NCI-H146 treated with DMSO at 0.1 percent for 48 hours (cell line): ENCODE results near the gene DERL3.

Source experiments
- DNase-seq: peaks from one replicate; lab custom pipeline; 2025; ENCODE audit not compliant: unreplicated experiment; lab: John Stamatoyannopoulos, UW

Gene DERL3

DNA sequence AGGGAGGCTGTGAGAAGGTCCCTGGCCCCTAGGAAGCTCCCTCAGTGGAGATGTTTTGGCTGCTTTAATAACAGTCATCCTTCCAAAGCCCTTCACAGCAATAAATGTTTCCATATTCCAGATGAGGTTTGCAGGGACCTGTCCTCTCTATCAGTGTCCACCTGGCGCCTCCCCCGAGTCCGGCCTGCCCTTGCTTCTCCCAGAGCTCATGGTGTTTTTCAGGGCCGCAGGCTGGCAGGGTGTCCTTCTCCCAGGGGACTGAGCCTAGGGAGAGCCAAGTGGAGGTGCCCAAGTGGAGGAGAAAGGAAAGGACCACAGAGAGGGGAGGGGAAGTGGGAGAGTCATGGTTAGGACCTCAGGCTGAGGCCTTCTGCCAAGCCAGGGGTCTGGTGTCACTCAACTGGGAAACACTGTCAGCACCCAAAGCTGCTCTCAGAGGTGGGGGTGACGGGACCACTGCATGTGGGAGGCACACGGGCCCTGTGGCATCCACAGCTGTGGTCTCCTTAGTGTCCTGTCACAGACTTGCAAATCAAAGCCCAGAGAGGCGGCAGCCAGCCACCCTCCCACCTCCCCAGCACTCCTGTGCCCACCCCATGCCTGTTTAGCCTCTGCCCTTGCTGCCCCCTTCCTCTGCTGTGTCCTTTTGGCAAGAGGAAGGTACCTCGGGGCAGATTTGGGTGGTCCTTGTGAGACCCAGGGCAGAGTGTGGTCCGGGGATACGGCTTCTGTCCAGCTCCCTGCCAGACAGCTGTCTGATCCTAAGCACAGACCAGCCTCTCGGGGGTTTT lies 6.4 kb downstream of the DERL3 start:
- DNase-seq: no peak

DNA sequence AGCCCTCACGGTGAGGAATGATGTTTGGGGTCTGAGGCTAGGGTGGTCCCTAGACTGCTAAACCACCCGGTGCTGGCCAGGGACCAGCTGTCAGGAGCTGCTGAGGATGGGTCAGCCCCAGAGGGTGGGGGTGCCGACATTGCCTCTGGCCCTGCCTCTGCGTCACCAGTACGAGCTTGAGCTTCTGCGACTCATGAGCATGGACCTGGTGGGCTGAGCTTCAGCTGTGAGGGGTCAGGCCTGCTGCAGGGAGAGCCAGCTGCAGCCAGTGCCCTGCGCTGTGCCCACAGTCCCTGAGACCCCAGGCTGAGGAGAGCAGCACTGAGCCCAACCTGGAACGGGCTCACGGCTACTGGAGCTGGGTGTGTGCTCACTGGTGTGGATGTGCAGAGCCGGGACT lies 7.0 kb downstream of the DERL3 start:
- no peak for DNase-seq

DNA sequence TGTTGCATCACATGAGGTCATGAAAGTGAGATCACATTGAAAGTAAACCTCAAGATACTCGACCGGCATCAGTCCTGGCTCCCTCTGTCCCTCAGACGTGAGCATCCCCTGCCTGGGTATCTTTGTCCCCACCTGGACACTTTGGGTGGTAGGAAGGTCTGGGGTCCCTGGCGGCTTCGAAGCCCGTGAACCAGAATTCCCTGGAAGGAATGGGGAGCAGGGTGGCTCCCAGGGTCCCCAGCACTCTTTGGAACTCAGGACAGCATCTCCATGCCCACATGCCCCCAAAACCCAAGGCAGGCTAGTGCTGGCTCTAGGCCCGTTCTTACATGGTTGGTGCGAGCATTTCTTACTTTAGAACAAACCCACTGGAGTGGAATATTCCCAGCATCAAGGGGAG lies 7.5 kb downstream of the DERL3 start:
- no peak for DNase-seq

DNA sequence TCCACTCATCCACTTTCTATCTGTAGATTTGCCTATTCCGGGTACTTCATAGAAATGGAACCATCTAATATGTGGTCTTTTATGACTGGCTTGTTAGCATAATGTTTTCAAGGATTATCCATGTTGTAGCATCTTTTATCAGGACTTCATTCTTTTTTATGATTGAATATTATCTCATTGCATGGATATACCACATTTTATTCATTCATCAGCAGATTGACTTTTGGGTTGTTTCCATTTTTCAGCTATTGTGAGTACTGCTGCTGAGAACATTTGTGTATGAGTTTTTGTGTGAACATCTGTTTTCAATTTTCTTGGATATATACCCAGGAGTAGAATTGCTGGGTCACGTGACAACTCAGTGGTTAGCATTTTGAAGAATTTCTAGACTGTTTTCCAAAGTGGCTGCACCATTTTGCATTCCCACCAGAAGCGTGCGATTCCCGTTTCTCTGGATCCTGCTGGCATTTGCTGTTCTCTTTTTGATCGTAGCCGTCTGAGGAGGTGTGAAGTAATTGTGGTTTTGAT lies 8.9 kb downstream of the DERL3 start:
- DNase-seq: no peak

DNA sequence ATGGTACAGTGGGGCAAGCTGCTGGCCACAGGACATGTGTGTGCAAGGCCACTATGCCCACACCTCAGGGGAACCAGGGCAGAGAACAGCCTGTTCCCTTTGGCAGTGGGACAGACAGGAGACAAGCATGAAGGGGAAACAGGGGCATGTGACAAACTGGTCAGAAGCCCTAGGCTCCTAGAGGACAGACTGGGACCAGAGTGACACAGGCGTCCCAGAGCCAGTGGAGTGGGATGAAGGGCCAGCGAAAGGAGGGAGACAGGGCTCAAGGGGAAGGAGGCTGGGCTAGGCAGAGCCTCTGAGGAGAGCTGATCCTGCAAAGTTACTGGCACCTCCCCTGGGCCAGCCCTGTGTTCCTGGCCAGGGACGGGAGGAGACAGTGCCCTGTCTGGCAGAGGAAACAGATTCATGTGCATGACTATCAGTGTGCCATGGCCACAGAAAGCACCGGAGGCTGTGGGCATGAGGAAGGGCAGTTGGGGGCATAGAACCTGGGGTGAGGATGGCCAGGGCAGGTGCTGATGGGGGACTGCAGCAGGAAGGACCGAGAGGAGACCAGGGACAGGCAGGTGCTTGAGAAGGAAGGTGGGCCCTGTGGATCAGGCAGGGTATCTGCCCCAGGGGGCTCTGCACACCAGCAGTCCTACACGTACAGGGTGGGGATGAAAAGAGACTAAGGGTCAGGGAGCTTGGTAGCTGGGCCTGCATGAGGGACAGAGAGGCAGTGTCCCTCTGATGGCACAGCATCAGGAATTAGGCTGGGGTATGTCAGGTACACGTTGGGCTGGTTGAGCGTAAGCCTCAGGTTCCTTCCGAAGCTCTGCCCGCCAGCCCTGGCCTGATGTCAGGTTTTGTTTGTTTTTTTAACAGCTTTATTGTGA lies 9.8 kb downstream of the DERL3 start:
- DNase-seq: no peak

DNA sequence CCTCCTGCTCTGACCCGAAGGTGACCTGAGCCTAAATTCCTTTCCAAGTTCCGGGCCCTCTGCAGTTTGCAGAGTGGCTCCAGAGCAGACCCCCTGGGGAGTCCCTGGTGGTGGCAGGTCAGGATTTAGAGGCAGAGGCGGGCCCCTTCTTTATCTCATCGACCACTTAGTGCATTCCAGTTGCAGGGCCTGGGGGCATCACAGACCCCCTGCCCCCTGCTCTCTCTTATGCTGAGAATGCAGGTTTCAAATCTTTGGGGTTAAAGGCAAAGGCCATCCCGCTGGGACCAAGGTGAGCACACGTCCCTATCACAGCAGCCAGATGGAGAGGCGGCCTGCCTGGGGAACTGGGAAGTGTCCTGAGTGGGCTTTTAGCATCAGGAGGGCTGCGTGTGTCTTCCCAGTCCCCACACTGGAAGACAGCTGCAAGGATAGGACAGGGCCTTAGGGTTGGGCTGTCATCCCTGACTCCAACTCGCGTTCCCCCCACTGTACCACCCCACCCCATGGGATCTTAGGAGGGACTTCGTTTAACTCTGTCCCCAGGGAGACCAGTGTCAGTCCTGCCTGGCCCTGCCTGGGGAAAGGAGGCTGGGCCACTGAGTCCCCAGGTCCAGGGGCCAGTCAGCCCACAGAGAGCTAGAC lies 11.3 kb downstream of the DERL3 start:
- no peak for DNase-seq

DNA sequence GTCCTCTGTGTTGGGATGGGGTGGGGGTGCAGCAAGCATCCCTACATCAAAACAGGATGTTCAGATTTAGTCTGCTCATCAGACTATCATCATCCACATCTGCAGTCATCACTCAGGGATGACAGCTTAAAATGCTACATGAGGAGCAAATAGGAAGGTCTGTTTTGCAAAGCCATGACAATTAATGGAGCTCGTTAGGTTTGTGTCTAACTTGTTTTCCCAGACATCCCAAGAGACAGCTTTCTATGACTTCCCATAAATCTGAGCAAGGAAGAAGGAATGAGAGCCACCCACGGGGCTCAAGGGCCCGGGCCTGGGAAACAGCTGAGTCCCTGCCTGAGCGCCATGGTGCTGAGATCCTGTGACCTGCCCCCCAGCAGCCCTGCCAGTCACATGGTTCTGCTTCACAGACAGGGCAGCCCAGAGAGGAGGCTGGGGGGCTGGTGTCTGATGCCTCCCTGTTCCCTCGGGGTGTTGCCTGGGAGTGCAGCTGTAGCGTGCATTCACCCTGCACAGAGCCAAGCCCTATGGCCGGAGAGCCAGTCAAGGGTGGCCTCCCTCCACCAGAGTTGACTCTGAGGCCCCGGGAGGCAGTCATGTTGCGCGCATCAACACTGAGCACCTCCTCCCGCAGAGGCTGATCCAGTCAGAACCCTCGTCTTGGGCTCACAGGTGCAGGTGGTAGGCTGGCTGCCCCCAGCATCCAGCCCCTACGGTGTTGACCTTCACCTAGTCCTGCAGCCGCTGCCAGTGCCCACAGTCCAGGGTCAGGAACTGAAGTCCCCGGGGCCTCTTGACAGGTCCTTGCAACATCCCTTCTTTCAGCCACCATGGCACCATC lies 12.1 kb downstream of the DERL3 start:
- no peak for DNase-seq

DNA sequence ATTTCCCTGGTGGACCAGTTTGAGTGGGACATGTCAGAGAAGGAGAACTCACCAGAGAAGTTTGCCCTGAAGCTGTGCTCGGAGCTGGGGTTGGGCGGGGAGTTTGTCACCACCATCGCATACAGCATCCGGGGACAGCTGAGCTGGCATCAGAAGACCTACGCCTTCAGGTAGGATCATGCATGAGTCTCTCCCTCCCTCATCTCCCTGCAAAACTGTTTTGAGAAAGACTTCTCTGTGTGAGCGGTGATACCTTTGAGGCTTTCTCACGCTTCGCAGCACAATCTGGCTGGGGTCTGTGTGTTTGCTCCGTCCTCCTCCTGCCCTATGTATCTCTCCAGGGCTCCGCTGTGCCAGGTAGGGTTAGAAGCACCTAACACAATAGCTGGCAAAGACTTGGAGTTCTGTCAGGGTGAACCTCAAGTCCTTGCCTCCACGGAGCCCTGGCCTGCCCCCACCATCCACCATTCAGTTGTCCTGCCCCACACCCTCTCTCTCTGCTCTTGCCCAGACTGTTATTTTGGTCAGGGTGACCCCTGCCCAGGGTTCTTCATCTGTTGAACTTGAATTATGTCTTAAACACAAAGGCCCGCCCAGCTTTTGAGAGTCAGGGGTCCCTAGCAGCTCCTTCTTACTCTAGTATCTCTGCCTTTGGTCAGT lies 13.4 kb downstream of the DERL3 start:
- no peak for DNase-seq

DNA sequence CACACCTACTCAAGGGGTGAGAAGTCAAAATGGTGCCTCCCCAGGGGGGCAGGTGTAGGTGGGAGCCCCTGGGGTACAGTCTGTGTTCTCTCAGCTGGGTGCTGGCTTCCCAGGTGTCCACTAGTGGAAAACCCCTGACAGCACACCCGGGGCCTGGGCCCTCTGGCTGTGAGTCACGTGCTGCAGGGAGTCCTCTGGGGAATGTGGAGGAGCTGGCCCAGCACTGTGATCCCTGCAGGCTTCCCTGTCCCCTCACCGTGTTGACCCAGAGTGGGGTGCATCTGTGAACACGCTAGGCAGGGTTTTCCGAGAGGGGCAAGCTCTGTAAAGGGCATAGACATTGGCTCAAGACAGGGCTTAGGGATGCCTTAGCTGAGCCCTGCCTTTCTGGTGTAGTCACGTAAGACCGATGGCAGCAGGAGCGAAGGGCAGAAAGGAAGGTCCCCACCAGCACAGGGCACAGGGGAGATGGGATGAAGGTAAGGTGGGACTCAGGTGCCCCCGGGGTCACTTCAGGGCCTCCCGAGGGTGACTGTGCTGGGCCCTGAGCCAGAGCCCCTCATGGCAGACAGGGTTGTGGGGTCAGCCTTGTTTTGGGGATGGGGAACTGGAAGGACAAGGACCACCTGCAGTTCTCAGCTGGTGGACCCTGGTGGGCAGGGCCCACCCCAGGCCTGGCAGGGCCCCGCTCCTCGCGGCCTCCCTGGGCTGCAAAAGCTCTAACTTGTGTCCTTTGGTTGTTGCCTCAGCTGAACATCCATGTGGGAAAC lies 14.1 kb downstream of the DERL3 start:
- no peak for DNase-seq

DNA sequence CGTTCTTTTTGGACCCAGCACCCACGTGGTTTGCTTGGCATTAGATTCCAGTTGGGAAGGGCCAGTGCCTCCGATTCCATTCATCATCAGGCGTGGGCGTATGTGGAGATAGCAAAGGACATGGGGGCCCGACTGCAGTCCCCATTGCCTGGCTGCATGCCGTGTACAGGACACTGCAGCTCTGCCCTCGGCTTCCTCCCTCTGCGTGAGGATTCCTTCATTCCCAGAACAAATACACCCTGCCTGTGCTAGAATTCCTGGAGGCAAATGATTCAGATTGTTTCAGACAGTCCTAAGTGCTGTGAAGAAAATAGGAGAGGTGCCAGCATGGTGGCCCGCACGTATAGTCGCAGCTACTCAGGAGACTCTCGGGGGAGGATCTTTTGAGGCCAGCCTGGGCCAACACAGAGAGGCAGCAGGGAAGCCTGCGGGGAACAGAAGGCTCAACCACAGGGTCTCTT lies 15.4 kb downstream of the DERL3 start:
- no peak for DNase-seq

DNA sequence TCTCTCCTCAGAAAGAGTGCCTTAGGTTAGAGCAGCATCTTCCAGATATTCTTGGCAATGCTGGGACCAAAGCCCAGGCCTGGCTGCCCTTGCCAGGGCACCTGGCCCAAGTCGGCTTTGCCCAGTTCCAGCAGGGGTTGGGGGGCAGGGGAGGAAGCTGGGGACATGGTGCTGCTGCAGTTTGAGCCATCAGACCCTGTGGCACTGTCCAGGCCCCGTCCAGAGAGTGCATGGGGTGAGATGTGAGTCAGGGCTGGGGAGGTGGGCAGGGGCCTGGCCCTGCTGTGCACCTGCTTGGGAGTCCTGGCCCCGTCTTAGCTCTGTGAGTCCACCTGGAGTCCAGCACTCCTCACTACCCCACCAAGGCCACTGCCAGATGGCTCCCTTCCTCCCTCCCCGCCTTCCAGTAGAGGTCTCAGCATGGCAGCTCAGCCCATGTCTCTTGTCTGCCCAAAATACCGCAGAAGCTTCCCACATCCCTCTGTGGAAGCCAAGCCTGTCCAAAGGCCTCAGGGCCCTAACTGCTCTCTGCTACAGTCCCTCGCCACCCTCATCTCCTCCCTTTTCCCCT lies 16.6 kb downstream of the DERL3 start:
- DNase-seq: no peak

DNA sequence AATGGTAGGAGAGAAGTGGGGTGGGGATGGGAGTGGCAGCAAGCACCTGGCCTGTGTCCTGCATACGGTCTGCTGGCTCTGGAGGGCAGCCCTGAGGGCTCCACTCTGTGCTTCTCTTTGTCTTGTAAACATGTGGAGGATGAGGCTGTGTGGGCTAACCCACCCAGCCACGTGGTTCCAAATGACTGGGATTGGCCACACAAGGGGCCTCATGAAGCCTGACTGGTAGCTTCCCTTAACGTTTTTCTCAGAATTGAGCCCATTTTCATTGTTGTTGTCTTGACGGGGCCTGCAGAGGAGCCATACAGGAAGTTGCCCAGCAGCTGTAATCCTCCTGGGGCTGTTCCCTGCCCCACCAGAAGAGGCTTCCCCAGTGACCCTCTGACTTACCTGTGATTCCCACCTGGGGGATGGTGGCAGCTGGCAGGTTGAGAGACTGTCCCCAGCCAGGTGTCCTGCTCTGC lies 18.0 kb downstream of the DERL3 start:
- no peak for DNase-seq

DNA sequence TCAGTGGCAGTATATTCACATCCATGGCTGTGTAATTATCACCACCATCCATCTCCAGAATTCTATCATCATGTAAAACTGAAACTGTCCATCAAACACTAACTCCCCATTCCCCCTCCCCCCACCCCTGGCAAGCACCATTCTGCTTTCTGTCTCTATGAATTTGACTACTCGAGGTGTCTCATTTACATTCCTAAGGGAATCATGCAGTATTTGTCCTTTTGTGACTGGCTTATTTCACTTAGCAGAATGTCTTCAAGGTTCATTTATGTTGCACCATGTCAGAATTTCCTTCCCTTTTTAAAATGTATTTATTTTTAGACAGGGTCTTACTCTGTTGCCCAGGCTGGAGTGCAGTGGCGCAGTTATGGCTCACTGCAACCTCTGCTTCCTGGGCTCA lies 20.3 kb downstream of the DERL3 start:
- no peak for DNase-seq

DNA sequence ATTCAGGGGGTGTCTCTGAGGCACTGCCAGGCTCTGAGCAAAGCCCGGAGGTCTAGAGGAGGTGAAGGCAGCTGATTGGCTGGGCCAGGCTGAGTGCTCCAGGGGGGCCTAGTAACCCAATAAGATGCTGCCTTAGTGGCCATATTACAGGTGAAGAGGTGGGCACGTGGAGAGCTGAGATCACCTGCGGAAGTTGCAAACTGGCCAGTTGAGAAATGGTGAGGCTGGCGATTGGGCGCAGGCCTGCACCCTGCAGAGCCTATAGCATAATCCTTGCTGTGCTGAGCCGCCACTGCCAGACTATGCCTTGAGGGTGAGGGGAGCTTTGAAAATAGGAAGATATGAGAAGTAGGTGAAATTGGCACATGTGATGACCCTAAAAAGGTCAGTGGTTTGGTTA lies 21.7 kb downstream of the DERL3 start:
- DNase-seq: no peak

DNA sequence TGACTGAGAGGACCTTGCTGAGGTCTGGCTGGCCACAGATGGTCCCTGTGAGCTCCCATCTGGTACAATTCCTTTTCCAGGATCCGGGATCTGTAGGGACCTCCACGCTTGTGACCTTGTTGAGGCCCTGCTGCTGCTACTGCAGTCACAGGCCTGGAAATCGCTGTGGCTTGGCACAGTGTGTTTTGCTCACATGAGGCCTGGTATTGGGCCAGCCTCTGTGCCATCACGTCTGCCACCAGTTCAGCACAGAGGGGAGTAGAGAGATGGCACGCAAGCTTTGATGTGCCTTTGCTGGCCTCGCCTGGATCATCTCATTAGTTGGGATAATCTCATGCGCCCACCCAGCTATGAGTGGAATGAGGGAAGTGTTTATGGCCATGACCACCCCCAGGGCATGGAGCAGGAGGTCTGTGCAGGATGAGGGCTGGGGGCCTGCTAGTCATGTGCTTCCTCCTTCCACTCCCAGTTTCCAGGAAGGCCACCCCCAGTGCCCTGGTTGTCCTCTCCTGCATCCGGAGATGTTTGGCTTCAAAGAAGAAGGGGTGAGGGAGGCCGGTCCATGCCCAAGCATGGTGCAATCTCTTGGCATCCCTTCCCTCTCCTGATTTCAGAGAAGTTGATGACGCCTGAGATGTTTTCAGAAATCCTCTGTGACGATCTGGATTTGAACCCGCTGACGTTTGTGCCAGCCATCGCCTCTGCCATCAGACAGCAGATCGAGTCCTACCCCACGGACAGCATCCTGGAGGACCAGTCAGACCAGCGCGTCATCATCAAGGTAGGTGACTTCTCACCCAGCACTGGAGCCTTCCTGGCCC lies 22.4 kb downstream of the DERL3 start:
- no peak for DNase-seq

DNA sequence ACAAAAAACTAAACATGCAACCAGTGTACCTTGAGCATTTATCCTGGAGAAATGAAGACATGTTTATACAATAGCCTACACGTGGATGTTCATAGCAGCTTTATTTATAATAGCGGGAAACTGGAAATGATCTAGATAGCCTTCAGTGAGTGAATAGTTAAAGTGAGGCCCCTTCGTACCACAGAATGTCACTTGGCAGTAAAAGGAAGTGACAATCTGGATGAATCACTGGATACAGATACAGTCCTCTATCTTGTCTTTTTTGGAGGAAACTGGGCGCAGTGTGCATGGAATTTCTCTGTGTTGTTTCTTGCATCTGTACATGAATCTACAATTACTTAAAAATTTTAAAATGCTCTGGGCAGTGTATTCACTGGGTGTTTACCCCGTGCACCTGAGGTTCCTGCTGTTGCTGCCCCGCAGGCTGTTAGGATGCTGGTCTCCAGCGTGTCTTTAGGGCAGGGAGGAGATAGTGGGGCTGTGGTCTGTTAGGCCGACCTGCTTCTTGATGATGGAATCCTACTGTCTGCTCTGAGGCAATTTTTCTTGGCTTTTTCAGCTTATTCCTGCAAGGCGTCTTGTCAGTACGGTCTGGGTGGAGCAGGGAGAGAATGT lies 23.2 kb downstream of the DERL3 start:
- no peak for DNase-seq

DNA sequence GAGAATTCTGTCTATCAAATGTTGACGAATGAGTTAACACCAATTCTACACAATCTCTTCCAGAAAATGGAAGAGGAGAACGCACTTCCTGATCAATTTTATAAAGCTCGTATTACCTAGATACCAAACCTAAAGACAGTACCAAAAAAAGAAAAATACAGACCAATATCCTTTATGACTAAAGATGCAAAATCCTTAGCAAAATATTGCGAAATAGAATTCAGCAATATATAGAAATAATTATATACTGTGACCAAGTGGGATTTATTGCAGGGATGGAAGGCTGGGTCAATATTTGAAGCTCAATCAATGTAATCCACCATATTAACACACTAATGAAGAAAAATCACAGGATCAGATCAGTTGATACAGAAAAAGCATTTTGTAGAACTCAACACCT lies 26.4 kb downstream of the DERL3 start:
- DNase-seq: no peak

DNA sequence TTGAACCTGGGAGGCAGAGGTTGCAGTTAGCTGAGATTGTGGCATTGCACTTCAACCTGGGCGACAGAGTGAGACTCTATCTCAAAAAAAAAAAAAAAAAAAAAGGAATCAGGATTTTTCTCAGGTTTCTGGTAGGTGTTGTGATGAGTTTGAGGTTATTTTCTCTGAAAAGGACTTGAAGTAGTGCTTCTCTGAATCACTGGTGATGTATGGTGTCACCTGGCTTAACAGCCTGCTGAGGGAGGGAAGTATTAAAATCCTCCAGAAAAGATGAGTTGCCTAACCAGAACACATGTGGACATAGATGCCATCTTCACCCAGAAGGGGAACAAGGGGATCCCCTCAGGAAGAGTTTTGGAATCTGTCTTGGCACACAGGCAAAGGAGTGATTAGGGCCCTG lies 32.0 kb downstream of the DERL3 start:
- no peak for DNase-seq
